HG03354 (cell line): ENCODE data around the gene MYRIP.
A peak's percentile ranks its signal among the peaks of the same experiment; 100 is the strongest.
"Not testable (repeated sequence)": the region's sequence is repeated elsewhere in the genome, so short reads cannot be mapped to it uniquely, and the experiment has no call there.

ENCODE experiments used
- ATAC-seq: cut with Tn5 transposase; IDR thresholded peaks from one replicate; pipeline ENCODE4 v1.9.1; 2021; ENCODE audit warnings: mild to moderate bottlenecking; ENCODE audit not compliant: unreplicated experiment, poor library complexity, severe bottlenecking

MYRIP gene

DNA sequence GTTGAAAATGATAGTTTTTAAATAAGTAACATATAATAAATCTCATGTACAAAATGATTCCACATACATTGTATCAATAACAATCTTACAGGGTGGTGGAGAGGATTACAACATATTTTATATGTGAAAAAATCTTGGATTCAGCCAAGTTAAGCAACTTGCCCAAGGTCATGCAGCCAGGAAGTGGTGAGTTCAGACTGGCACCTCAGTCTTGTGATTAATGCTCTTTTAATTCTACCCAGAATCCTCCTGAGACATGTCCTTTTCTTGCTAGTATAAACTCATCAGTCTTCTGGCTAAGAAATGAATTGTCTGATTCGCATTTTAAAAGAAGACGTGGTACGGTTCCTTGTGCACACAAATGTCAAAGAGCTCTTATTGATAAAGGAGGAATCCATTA, 4.5 kb upstream of the MYRIP start:
- ATAC-seq, result no peak

DNA sequence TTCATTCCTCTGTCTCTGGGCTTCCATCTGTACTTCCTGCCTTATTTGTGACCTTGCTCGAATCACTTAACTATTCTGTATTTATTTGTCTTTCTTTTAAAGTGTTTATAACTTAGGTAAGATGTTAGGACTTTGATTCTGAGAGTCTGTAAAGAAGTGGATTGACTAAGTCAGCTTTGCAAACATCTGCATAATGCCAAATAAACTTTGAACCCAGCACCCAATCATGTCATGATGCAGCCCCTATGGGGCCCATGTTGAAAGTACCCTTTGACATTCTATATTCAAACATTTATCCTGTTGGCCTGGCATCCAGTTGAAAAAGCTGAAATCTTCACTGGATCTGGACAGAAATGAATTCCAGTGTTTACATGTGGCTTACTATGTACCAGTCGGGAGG, 3.8 kb upstream of the MYRIP start:
- no peak for ATAC-seq

DNA sequence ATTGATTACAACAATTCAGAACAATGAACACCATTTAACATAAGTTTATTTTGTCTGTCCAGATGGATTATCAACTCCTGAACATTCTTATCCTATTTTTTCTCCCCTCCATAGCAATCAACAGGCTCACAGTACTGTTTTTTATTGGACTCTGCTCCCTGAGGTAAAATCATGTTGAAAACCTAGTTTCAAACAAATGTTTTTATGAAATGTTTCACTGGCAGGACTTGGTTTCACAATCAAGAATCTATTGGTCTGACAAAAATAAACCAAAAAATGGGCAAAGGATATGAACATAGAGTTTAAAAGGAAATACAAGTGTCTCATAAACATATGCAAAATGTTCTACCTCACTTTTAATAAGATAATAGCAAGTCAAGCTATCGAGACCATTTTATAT, 2.6 kb upstream of the MYRIP start:
- no peak for ATAC-seq

DNA sequence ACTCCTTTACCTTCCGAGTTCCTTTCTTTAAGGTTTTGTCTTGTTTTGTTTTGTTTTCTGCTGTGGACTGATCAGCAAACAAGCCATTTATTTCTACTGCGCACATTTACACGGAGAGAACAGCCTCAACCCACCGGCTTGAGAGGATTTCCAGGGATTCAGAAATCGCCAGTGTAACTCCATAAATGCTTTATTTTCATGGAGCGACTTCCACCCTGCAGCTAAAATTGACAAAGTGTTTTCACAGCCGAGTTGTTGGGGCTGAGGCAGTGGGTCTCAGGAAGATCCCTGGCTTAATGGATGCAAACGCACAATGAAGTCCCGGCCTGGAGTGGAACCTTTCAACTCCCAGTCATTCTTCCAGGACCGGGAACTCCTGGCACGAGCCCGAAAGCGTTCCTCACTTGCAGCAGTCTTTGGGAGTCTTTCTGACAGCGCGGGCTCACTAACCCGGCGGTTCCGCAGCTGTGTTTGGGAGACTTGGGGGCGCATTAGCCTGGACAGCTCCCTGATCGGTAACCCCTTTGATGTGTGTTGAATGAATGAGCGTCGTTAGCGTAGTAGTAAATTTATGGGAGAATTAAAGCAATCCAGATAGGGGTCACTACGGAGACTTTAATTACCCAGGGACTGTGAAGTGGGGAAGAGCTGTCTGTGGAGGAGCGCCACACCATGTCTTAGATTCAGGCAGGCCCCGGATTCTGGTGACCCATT, 785 bp upstream of the MYRIP start:
- peak; percentile 30 for ATAC-seq

- ATAC-seq, result peak; percentile 25
Observed at GRCh38 chr3:39809995-39810595, 686 bp downstream of the MYRIP start.

- no peak for ATAC-seq
Observed at GRCh38 chr3:39810647-39811161, 1.3 kb downstream of the MYRIP start.

DNA sequence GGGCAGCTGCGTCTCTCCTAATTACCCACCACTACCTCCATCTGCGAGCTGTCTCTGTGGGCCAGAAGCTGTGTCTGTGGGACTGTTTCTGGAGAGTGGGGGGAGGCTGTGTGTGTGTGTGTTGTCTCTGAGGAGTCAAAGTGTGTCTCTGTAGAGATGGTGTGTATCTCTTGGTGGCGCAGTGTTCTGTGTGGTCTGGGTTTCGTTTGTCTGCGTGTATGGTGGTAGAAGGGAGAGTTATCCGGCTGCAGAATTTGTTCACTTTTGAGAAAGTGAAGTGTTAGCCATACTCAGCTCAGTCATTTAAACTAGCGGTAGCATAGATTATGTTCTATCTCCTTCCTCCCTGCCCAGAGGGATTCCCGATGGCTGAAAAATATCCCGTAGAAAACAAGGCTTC, 2.2 kb downstream of the MYRIP start:
- no peak for ATAC-seq

DNA sequence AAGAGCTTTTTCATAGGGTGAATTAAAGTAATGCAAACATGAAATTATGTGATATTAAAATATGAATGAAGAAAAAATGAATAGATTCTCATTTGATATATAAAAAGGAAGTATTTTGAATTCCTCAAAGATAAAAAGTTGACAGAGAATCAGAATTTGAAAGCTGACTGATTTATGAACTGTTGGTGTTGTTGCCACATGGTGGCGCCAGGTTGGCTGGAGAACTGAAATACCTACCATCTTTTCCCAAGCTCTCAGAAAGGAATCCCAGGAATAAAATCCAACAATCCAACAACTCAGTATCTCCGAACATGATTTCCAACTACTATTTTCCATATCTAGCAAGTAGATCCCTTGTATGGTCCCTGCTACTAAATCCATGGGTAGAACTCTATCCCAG, 3.1 kb downstream of the MYRIP start:
- no peak for ATAC-seq

- ATAC-seq, result no peak
Observed at GRCh38 chr3:39814007-39814406, 4.6 kb downstream of the MYRIP start.

- ATAC-seq, result no peak
Observed at GRCh38 chr3:39819899-39820298, 10.5 kb downstream of the MYRIP start.

DNA sequence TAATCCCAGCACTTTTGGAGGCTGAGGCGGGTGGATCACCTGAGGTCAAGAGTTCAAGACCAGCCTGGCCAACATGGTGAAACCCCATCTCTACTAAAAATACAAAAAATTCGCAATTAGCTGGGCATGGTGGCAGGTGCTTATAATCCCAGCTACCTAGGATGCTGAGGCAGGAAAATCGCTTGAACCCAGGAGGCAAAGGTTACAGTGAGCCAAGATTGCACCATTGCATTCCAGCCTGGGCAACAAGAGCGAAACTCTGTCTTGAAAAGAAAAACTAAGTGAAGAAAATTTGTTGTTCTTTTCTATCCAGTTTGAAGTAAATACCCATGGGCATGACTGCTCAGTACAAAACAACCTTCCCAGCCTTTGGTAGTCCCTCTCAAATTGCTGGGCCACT, 24.4 kb downstream of the MYRIP start:
- ATAC-seq, result not testable (repeated sequence)

- no peak for ATAC-seq
Observed at GRCh38 chr3:39839484-39839883, 30.1 kb downstream of the MYRIP start.

- no peak for ATAC-seq
Observed at GRCh38 chr3:39843440-39843839, 34.0 kb downstream of the MYRIP start.

DNA sequence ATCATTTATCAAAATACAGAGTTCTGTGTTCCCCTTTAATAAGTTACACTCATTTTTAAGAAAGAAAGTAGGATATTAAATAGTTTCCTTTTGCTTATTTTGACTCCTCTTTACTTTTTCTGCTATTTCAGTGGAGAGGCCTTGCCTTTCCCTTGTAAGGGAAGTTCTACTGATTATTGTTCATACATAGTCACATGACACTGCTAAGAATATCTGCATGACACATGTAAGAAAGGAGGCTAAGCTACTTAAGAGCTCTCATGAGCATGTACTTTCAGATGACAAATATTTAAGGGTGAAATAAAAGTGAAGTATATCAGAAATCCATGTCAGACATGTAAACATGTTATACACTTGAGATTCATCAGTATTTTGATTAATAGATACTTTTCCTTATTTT, 39.0 kb downstream of the MYRIP start:
- ATAC-seq, result no peak

- ATAC-seq, result no peak
Observed at GRCh38 chr3:39849992-39850715, 40.7 kb downstream of the MYRIP start.

- ATAC-seq, result no peak
Observed at GRCh38 chr3:39850716-39851032, 41.3 kb downstream of the MYRIP start.

GRCh38 chr3:39855517-39855916, 46.1 kb downstream of the MYRIP start:
- ATAC-seq, result no peak

DNA sequence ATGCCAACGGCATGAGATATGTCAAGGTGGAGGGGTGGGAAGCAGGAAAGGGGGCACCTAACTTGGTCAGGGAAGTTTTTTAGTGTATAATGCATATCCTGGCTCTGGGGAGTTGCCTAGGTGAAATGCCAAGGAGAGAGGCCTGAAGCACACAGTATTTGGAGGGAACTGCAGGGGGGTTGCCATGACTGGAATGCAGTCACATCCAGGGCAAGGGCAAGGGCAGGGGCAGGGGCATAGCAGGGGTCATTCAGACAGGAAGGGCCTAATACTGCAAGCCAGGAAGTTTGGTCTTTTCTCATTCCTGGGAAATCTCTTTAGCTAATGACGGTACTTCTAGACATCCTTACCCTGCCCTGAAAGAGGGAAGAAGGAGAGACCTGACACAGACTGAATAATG, 60.5 kb downstream of the MYRIP start:
- ATAC-seq, result no peak

DNA sequence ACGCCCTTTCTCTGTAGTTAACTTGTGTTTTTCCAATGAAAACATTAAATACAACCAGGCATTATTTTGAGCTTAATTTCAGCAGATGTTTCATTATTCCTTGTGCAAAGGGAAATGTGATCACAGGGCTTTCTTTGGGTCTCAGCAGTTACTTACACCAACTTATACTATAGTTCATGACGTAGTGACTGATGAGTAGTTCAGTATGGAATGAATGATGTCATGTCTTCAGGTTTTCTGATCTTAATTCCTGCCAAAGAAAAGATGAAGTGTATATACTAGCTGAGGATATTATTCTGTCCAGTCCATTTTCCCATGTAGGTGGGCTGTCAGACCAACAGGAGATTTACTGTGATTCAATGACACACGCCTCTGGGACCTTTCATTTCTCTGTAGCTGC, 61.3 kb downstream of the MYRIP start:
- no peak for ATAC-seq

GRCh38 chr3:39879581-39879980, 70.2 kb downstream of the MYRIP start:
- ATAC-seq, result no peak

DNA sequence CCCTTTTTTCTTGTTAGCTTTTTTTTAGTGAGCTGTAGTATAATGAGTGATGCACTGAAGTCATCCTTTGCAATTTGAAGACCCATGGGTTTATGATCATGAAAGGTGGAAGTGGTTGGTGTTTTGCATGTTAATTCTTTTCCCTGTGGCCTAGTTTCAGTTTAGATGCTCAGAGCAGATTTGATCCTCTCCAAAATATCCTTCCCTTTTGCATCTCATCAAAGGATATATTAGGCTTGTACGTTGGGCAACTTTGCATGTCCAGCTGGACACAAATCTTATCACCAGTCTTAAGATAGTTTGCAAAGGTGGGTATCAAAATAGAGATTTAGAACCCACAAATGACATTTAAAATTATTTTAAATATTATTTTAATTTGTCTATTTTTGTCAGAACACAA, 72.7 kb downstream of the MYRIP start:
- no peak for ATAC-seq
